Activated CD4-positive, alpha-beta T cell treated with anti-CD3 and anti-CD28 coated beads for 48 hours (primary cell): ENCODE measurements around the gene UGT3A1.
"Not testable (repeated sequence)": the region's sequence is repeated elsewhere in the genome, so short reads cannot be mapped to it uniquely, and the experiment has no call there.

ENCODE experiments used
- DNase-seq: peaks from one replicate; pipeline ENCODE4 v3.0.0-alpha.2; 2020

The UGT3A1 gene, protein sequence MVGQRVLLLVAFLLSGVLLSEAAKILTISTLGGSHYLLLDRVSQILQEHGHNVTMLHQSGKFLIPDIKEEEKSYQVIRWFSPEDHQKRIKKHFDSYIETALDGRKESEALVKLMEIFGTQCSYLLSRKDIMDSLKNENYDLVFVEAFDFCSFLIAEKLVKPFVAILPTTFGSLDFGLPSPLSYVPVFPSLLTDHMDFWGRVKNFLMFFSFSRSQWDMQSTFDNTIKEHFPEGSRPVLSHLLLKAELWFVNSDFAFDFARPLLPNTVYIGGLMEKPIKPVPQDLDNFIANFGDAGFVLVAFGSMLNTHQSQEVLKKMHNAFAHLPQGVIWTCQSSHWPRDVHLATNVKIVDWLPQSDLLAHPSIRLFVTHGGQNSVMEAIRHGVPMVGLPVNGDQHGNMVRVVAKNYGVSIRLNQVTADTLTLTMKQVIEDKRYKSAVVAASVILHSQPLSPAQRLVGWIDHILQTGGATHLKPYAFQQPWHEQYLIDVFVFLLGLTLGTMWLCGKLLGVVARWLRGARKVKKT

DNA sequence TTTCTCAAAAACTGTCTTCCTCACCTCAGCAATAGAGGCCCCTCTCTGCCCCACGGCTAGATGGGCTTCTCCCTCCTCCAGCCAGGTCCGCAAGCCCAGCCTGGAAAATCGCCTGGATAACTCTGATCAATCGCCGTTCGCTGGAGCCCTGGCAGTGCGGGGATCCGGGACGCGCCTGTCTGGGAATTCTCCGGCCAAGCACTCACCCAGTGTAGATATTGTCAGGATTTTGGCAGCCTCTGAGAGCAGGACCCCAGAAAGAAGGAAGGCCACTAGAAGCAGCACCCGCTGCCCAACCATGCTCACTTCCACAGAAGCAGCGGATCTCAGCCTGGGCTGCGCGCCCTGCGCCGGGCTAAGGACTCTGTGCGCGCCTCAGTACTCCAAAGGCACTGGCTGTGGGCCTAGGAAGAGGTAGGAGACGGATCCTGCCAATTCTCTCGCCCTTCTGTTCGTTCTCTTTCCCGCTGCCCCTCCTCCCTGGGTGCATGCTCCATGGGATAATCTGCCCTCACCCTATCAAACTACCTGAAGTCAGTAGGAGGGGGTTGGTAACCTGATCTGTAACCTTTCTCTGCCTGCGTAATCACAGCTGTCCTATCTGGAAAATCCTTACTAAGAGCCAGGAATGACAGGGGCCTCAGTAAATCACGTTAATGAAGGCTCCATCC, at the start of gene UGT3A1:
Gene UGT3A1 (minus strand): TSS at position 450 of the 671 bp plus-strand sequence. CDS start 150 bp downstream, at position 300.
- no peak for DNase-seq

DNA sequence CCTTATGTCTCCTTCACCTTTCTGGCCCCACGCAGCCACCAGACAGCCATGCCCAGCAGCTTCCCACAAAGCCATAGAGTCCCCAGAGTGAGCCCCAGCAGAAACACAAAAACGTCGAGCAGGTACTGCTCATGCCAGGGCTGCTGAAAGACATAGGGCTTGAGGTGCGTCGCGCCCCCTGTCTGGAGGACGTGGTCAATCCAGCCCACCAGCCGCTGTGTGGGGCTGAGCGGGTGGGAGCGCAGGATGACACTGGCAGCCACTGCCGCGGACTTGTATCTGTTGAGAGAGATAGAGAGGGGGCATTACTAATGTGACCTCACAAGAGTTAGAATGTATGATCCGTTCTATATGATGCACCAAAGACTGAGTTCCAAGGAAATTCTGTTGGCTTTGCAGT, 44.5 kb upstream of the UGT3A1 start:
- no peak for DNase-seq

DNA sequence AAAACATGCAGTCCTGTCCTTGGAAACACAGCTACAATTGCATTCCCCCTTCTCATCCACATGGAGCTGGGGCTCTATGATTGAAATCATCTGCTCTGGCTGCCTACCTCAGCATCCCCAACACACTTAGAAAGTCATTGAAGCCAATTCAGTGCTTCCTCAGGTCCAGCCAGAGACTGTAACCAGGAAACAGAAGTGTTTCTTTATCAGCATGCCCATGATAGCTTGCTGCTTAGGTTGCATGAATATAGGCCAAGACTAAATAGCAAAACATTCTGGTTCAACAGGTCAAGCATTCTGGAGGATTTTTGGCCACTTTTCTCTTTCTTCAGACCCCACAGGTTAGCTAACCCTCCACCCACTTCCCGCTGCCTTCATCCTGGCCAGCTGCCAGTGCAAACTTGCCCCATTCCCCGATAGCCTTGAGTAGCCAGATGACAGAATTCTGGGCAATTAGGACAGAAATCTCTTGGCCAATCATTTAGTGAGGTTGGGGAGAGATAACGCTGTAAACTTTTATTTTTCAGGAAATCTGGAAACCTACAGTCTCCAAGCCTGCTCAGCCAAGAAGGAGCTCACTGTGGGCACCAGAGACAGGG, 43.4 kb upstream of the UGT3A1 start:
- not testable (repeated sequence) for DNase-seq

DNA sequence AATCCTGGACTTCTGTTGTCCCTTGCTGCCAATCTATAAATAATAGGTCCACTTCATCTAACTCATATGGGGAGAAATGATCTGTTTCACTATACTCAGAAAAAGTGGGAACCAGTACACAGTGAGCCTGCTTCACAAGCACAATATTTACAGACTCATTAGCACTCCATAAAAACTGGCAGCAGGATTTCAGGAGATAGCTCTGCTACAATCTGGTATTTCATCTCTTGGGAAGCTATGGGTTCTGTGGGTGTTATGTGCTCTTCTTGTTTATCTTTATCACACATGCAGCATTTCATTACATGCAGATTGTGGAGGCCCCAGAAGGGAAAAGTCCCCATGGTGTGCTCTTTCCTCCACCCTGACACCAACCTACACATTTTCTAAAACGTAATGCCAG, 42.3 kb upstream of the UGT3A1 start:
- no peak for DNase-seq

DNA sequence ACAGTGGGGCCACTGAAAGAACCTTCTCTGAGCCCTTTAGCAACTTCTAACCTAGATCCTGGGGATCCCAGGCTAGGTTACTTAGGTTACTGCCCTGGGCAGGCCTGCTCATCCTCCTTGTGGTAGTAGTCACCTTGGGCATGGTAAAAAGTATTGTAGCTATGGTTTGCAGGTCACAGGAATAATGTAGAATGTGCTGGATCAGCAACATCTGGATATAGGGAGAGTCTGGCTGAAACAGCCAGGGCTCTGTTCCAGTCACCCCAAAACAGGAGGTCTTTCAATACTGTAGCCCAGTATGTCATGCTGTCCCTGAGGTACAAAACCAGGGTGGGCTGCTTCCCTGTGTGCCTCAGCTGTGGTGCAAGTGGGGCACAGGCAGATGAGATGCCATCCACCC, 41.9 kb upstream of the UGT3A1 start:
- no peak for DNase-seq

DNA sequence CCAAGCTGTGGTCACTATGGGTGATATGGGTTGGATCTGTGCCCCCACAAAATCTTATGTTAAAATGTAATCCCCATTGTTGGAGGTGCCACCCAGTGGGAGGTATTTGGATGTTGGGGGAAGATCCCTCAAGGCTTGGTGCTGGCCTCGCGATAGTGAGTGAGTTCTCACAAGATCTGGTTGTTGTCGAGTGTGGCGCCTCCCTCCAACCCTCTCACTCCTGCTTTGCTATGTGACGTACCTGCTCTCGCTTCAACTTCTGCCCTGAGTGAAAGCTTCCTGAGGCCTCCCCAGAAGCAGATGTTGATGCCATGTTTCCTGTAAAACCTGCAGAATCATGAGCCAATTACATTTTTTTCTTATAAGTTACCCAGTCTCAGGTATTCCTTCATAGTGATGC, 40.0 kb upstream of the UGT3A1 start:
- DNase-seq, result no peak

DNA sequence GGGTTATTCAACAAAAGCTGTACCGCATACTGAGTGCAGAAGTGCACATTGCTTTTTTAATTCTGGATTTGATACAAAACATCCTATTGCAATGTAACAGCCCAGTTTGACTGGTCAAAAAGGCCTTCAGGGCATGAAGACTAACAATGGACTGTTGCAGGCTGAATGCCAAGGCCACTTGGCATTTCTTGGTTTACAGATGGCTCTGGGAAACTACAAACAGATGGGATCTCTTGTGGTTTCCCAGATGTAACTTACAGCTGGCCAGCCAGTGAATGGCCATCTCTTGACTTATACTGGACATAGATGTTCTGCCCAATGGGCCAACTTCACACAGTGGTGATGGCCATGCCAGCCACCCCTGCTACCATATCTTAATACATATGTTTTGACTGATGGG, 38.7 kb upstream of the UGT3A1 start:
- no peak for DNase-seq

DNA sequence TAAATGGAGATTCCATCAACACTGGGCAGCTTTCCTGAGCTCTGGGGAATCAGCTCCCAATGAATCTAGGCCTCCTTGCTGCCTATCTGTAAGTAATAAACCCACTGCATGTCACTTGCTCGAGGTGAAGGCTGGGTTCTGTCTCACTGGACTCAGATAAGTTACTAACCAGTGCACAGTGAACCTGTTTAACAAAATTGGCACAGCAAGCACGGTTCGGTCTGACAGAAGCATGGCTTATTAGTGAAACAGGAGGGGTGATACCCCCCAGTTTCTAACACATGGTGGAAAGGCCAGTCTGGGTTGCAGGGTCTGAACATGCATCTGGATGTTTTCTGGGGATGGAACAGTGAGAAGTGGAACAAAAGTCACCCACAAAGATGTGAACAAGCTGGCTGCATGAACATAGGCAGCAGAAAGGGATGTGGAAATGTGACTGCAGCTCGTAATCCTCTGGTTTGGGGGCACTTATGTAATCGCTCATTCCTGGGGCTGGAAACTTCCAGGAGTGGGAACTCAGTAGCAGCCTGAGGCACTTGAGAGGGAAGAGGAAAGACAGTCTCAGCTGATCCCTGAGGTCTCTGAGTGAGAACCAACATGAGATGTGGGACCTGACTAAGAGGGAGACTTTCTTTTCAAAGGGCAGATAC, 37.8 kb upstream of the UGT3A1 start:
- no peak for DNase-seq

DNA sequence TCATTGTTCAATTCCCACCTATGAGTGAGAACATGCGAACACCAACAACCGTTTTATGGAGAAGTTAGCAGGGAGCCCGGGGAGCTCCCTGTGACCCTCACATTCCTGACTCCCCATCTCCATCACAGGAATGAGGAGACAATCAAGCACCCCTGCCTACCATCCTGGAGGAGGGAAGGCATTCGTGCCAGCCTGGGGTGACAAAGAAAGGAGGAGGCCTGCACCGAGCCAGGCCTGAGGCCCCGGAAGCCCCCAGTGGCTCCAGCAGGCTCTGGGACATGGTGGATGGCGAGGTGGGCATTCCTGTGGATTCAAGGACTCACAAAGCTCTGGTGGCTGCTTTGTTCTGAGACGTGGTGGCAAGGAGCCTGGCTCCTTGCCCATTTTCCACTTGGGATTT, 36.5 kb upstream of the UGT3A1 start:
- no peak for DNase-seq

DNA sequence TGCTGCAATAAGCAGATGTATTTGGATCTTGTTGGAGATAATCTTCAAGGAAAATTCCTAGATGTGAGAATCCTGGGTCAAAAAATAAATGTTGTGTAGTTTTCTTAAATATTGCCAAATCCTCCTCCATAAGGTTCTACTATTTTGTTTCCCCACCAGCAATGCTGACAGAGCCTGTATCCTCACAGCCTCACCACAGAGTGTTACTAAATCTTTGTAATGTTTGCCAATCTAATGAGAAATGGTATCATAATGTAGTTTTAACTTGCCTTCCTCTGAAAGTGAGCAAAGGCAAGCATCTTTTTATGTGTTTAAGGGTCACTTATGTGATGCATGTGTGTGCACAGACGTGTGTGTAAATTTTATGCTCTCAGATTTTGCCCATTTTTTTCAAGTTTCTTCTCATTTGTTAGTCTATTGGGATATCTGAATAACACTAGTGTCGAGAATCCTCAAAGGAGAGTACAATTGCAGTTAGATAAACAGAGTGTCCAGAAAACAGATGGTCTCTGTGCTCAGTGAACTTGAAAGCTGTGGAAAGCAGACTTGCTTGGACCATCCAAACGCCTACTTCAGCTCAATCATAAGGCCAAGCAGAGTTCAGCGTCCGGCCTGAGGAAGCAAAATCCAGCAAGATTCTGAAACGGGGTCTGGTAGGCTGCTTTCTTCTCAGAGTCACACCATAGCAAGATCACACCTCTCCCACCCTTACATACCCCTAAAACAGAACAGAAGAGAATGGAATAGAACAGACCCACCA, 35.7 kb upstream of the UGT3A1 start:
- DNase-seq, result no peak

DNA sequence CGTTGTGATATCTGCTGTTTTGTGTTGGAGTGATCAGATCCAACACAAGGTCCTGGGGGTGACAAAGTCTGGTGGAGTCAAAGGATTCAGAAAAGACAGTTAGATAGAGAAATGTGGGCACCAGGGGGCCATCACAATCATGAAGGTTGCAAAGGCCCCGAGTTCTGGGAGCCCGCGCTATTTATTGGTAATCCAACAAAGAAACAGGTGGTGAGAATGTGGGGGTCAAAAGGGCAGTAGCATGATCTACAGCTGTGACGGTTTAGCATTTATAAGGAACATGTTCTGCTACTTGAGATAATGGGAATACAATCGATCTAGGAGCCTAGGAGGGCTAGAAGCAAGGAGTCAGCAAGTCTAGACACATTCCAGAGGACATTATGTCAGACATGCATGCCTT, 31.1 kb upstream of the UGT3A1 start:
- DNase-seq, result not testable (repeated sequence)

DNA sequence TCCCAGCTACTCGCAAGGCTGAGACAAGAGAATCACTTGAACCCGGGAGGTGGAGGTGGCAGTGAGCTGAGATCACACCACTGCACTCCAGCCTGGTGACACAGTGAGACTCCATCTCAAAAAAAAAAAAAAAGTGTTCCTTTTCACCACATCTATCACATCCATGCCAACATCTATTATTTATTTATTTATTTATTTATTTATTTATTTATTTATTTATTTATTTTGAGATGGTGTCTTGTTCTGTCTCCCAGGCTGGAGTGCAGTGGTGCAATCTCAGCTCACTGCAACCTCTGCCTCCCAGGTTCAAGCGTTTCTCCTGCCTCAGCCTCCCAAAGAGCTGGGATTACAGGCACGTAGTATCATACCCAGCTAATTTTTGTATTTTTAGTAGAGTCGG, 28.4 kb upstream of the UGT3A1 start:
- not testable (repeated sequence) for DNase-seq

DNA sequence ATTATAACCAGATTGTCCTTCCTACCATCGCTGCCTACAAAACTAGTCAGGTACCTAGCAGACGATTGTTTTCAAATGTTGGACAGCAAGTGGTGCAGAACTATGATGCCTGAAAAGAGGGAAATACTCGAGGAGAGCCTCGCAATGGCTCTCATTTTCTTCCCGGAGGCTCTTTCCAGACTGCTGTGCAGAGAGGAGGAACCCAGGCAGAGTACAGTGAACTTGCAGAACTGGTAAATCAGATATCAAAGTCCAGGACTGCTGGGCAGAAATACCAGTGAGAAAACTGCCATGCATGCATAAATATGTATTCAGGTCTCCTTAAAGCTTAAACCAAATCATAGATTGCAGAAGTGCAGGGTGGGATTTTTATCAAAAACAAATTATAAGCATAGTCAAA, 26.4 kb upstream of the UGT3A1 start:
- no peak for DNase-seq

DNA sequence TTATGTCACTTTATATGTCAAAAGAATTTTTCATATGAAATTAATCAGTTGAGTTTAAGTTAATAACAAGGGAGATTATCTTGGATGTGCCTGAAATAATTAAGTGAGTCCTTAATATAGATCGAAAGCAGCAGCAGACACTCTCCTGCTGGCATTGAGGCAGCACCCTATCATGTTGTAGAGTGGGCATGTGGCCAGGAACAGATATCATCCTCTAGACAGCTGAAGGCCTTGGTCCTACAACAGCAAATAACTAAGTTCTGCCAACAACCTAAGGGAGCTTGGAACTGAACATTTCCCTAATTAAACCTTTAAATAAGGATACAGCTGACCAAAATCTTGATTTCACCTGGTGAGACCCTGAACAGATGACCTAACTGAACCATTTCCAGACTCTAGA, 25.8 kb upstream of the UGT3A1 start:
- no peak for DNase-seq

DNA sequence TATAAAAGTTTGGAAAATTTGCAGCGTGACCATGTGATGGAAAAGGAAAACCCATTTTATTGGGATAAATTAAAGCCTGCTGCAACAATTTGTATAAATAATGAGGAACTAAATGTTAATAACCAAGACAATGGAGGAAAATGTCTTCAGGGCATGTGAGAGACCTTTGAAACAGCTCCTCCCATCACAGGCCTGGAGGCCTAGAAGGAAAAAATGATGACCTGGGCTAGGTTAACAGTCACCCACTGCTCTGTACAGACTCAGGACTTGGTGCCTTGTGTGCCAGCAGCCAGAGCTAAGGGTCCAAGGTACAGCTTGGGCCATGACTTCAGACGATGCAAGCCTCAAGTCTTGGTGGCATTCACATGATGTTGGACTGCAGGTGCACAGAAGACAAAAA, 22.0 kb upstream of the UGT3A1 start:
- no peak for DNase-seq

DNA sequence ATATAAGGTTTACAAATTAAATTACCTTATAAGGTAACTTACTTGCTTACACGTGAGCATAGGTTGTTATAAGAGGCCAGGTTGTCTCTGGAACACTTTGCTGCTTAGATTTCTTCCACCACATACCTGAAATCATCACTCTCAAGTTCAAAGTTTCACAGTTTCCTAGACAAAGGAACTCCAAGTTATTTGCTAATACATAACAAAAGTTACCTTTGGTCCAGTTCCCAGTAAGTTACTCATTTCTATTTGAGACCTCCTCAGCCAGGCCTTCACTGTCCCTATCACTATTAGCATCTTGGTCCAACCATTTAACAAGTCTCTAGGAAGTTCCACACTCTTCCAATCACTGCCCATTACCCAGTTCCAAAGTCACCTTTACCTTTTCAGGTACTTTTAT, 18.5 kb upstream of the UGT3A1 start:
- no peak for DNase-seq

DNA sequence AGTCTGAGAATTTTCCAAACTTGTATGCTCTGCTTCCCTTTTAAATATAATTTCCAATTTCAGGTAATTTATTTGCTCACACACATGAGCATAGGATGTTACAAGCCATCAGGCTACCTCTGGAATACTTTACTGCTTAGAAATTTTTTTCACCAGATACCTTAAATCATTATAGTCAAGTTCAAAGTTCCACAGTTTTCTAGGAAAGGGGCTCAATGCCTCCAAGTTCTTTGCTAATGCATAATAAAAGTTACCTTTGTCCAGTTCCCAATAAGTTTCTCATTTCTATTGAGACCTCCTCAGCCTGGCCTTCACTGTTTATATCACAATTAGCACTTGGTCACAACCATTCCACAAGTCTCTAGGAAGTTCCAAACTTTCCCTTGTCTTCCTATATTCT, 16.2 kb upstream of the UGT3A1 start:
- DNase-seq, result no peak

DNA sequence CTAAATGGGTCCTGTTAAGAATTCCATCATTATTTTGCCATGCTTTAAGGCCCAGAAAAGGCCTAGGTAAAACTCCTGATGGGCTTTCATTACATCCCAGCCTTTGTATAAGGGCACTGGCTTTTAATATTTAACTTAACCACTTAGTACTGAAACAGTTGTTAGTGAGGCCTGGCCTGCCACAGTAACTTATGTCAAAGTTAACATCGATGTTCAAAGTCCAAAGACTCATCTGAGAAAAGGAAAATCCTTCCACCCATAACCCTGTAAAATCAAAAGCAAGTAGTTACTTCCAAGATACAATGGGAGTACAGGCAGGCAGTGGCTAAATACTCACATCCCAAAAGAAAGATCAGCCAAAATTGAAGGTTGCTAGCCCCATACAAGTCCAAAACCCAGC, 15.0 kb upstream of the UGT3A1 start:
- DNase-seq, result no peak

DNA sequence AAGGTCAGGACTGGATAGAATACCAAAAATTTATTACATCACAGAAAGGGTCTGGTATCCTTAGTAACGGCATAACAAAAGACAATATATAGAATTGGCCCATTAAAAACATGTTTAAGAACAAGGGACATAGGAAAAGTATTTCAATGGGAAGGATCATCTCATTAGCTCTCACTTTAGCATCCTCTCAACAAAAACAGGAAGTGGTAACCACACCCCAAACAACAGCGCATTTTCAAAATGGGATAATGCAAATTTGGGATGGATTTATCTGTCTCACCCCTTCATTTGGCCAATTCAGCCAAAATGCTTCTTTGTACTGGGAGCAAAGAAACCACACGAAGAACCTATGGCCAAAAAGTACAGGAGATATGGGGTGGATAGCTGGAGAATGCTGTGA, 9.8 kb upstream of the UGT3A1 start:
- no peak for DNase-seq

DNA sequence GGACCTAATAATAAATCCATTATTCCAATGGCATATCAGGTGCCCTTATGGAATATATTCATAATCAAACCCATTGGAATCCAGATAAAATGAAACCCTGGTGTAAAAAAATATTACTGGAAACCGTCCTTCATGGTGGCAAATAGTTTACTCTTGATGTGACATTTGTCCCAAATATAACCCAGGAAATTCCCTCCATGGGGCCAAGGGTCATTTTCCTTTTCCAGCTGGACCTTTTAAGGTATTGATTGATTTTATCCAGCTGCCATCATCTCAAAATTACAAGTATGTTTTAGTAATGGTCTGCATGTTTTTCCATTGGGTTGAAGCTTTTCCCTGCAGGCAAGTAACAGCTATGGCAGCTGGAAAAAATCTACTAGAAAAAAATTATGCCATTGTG, 8.4 kb upstream of the UGT3A1 start:
- no peak for DNase-seq

DNA sequence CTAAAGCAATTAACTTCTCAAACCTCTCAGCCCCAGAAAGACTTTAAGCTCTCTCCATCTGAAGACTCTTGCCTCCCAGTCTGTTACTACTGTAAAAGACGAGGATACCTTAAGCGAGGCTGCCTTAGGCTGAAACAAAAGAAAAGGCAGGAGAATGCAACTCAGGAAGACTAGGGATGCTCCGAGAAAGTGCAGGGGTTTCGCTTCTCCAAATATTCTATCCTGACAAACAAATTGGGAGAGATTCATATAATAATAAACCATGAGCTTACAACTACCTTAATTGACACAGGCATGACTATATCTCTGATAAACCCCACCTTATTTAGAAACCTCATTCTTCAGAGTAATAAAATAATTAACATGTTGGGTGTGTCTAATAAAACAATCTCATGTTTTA, 4.9 kb upstream of the UGT3A1 start:
- DNase-seq, result no peak

DNA sequence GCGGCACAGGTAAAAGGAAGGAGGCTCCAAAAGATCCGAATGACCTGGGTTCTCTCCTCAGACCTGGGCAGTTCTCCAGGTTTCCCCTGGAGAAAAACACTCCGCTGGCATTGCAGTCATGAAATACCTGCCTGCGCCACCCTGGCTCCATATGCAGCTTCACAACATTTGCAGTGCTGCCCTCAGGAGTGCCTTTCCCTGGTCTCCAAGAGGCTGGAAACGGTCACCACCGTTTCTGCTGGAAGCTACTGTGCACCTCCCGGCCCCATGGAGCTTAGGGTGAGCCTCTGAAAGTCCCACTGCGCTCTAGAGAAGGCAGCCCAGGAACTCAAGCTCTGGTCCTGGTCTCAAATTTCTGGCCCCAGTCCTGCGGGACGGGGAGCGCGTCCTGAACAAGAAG, 670 bp downstream of the UGT3A1 start:
- no peak for DNase-seq

DNA sequence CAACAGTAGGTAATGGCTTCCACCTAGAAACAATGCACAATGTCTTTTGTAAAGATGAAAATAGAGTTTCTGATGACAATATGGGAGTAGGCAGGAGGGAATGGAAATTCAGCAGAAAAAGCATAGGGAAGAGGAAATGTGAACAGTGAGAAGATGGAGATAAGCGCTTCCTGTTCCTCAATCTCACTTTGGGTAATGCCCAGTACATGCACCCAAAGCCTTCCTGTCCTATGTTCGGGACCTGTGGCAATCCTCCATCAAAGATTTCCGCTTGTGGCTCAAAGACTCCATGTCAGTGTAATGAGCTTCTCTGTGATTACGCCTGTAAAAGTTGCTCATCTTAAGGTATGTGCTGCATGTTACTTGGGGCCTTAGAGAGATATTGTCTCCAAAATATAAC, 2.7 kb downstream of the UGT3A1 start:
- DNase-seq, result no peak
